GM19099 (cell line): ENCODE results near the gene ANKRD44.

Experiments used
- POLR2A ChIP-seq: IDR thresholded peaks from 3 replicates; pipeline ENCODE4 v1.6.1; 2011; ENCODE audit warnings: low read depth; ENCODE audit not compliant: insufficient read length; ENCODE audit errors: extremely low read depth

Gene ANKRD44

GRCh38 chr2:196962325-196962724 is 348.3 kb downstream of the ANKRD44 start:
- no peak for TF ChIP-seq POLR2A

DNA sequence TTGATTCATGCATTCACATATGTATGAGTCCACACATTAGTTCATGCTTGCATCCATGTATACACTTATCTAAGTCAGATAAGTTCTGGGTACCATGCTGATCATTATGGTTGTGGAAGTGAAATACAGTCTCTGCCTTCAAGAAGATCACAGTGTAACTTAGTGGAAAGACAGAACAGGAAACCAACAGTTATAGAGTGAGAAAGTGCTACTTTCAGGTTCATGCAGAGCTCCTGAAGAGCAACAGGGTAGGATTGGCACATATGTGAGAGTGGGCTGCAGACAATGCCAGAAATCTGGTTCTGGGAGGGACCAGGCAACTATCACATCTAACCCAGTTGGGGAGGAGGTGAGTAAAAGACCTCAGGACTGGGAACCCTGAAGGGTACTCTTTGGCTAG is 348.7 kb downstream of the ANKRD44 start:
- TF ChIP-seq POLR2A, result no peak

- TF ChIP-seq POLR2A, result no peak
Observed at GRCh38 chr2:196959734-196960338, 350.7 kb downstream of the ANKRD44 start.

DNA sequence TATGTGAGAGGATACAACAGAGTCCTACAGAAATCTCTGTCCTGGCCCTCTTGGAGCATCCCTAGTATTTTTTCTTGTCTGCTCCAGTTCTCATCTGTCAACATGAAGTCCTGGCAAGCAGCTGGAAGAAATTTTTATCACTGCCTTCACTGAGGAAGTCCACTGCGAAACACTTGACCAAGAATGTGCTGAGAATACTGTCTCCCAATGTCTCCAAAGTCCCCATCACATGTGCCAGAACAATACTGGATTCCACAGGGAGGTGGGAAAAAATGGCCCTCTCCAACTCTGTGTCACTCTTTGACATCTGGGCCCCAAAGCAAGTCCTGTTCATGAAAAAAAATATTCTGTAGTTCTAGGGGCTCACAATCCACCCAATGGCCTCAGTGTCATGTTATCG is 351.3 kb downstream of the ANKRD44 start:
- TF ChIP-seq POLR2A, result no peak

- TF ChIP-seq POLR2A, result no peak
Observed at GRCh38 chr2:196957881-196958525, 352.6 kb downstream of the ANKRD44 start.

GRCh38 chr2:196957442-196957841 is 353.1 kb downstream of the ANKRD44 start:
- no peak for TF ChIP-seq POLR2A

DNA sequence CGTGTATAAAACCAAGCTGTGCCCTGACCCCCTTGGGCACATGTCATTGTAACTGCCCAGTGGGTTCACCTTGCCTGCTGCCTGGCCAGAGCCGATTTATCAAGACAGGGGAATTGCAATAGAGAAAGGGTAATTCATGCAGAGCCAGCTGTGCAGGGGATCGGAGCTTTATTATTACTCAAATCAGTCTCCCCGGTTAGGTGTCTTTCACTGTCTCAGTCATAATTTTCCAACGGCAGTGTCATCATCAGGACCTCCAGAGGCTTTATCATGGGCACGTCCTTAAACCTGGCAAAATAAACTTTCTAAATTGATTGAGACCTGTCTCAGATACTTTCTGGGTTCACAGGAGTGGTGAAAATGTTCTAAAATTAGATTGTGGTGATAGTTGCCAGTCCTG is 354.5 kb downstream of the ANKRD44 start:
- TF ChIP-seq POLR2A, result no peak

DNA sequence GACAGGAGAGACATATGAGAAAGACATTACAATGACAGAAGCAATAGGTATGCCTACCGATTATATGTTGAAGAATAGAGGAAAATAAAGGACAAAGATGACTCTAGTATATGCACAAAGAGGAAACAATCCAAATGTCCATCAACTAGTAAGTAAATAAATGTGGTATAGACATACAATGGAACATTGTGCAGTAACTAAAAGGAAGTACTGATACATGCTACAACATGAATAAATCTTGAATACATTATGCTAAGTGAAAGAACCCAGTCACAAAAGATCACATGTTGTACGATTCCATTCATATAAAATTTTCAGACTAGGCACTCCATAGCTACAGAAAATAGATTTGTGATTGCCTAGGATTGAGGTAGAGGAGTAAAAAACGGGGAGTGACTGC is 355.5 kb downstream of the ANKRD44 start:
- no peak for TF ChIP-seq POLR2A

DNA sequence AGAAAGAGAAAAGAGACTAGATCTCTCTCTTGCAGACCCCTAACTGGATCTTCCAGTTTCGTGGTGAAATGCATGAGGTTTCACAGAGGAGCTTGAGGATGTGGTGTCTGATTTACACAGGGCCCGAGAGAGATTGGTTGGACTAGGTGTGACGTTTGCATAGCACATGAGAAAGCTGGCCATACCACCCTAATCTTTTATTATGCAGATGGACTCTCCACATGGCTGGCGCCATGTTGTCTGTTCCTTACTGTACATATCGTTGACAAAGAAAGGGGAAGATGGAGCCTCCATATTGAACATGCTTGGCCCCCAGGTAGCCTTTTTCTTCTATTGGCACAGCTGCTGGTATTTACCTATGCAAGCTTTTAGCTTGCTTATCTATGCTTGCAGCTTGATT is 356.6 kb downstream of the ANKRD44 start:
- TF ChIP-seq POLR2A, result no peak

- TF ChIP-seq POLR2A, result no peak
Observed at GRCh38 chr2:196952936-196953335, 357.6 kb downstream of the ANKRD44 start.

DNA sequence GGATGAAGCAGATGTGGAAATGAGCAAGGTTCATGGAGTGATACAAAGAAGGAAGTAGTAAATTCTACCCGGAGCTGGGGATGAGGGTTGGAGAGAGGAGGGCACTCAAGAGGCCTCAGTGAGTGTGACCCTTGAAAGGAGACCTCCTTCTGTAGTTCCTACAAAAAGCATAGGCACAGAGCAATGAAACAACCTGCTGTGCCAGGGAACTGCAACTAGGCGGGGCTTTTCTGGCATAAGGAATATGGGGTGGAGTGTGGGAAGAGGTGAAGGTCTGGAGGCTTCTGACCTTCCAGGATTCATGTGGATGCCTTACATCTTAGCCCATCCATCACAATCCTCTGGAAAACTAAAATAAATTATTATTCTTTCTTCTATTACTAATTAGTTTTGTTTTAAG is 358.6 kb downstream of the ANKRD44 start:
- no peak for TF ChIP-seq POLR2A

GRCh38 chr2:196949116-196949515 is 361.5 kb downstream of the ANKRD44 start:
- TF ChIP-seq POLR2A, result no peak

DNA sequence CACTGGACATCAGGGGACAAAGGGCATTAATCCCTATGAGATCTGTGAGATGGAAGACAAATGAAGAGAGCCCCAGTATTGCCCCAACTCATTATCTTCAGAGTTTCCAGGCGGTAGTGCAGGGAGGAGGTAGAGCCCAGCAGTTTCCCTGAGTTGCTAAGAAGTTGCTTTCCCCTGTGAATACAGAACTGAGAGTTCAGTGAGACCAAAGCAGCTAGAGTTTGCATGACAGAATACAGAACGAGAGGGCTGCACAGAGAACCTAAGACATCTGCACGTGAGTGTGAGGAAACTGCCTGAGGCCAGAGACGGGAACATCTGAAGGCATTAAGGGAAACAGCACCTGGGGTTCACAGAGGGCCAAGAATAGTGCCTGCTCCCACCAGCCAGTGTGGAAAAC is 366.0 kb downstream of the ANKRD44 start:
- TF ChIP-seq POLR2A, result no peak

- TF ChIP-seq POLR2A, result no peak
Observed at GRCh38 chr2:196941398-196942078, 369.0 kb downstream of the ANKRD44 start.

DNA sequence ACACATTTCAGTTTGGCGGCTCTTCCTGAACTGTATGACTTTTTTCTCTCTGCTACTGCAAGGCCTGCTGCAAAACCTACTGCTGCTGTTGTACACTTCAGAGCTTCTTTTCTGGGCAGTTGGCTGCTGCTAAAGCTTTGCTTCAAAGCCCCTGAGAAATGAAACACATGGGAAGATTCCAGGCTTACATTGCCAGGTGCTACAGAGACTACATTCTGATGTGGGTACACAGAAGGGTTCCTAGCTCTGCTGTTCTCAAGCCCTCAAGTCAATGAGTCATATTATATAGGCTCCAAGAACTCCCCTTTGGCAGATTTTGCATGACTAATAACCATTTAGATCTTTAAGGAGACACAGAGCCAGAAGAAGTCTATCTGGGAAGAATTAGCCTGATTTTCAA is 371.2 kb downstream of the ANKRD44 start:
- TF ChIP-seq POLR2A, result no peak
